Measurements from ENCODE around the gene CHTF18. TPM values are rescaled to one million over a fixed set of nuclear protein-coding genes. Genes with fewer than 3 reads are reported as not detected.
"Not testable (repeated sequence)": the region's sequence is repeated elsewhere in the genome, so short reads cannot be mapped to it uniquely, and the experiment has no call there.

CHTF18 gene
- polyA plus RNA-seq, 1 donor: 19.1 TPM

DNA sequence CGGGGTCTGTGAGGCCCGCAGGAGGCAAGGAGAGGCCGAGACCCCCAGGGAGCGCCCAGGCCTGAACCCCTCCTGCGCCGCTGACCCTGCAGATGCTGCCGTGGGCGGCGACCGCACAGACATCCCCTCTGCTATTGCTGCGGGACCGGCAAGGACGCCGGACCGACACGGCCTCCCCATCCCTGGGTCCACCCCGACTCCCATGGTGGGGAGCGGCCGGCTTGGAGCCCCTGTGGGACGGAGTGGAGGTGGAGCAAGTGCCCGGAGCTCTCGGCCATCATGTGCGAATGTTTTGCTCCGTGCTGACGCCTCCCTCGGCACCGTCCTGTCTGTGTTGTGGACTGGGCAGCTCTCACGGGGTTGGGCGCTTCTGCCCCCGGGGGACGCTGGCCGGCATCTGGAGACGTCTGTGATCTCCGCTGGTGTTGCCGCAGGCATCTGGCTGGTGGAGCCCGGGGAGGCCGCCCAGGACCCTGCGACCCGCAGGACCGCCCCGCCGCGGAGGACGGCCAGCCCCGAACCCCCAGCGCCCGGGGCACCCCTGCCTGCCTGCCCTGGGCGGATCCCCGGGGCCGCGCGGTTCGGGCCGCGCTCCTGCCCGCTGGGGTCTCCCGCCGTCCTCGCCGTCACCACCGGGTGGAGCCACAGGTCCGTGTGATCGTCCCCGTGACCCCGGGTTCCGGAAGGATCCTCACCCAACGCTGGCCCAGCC lies 24.9 kb downstream of the CHTF18 start:
- DNase-seq: no peak
- H3K27me3 ChIP-seq (ENCODE audit: control insufficient read depth, insufficient read depth, low read length): peaks cover 57% of the 10 kb centered on the region
- H3K4me3 ChIP-seq (ENCODE audit: low read length): no peak overlapping the region
- no CpG with 5 or more reads among the region's 67 CpGs for WGBS (ENCODE audit: insufficient coverage, low lambda C conversion rate)
- no peak overlapping the region for H3K27ac ChIP-seq (ENCODE audit: low read length)
- no peaks in the 10 kb centered on the region for H3K36me3 ChIP-seq (ENCODE audit: control insufficient read depth, insufficient read depth, low read length)
- no peaks in the 10 kb centered on the region for H3K4me1 ChIP-seq (ENCODE audit: control insufficient read depth, insufficient read depth, low read length)
- H3K9me3 ChIP-seq (ENCODE audit: control insufficient read depth, low read depth, low read length): peaks cover 14% of the 10 kb centered on the region

DNA sequence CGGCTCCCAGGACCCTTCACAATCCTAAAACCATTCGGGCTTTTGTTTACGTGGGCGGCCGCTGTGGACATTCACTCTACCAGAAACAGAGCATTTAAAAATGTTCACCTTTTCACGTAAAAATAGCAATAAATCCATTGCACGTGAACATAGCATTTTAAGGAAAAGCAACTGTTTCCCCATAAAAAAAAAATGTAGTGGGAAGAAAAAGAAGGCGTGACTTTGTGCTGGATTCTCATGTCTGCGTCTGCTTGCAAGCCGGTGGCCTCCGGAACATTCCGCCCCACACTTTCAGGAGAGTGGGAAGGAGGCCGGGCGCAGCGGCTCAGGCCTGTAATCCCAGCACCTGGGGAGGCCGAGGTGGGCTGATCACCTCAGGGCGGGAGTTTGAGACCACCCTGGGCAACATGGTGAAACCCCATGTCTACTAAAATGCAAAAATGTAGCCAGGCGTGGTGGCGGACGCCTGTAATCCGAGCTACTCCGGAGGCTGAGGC lies 25.5 kb downstream of the CHTF18 start:
- Histone ChIP-seq H3K27me3 (ENCODE audit: control insufficient read depth, insufficient read depth, low read length) (peaks cover 61% of the 10 kb centered on the region), H3K36me3 (ENCODE audit: control insufficient read depth, insufficient read depth, low read length) (no peaks in the 10 kb centered on the region), H3K4me3 (ENCODE audit: low read length) (no peak overlapping the region), H3K27ac (ENCODE audit: low read length) (no peak overlapping the region), H3K9me3 (ENCODE audit: control insufficient read depth, low read depth, low read length) (peaks cover 14% of the 10 kb centered on the region), H3K4me1 (ENCODE audit: control insufficient read depth, insufficient read depth, low read length) (no peaks in the 10 kb centered on the region)
- 98% methylated on average over 5 of the region's 22 CpGs for WGBS (ENCODE audit: insufficient coverage, low lambda C conversion rate)
- DNase-seq: no peak

DNA sequence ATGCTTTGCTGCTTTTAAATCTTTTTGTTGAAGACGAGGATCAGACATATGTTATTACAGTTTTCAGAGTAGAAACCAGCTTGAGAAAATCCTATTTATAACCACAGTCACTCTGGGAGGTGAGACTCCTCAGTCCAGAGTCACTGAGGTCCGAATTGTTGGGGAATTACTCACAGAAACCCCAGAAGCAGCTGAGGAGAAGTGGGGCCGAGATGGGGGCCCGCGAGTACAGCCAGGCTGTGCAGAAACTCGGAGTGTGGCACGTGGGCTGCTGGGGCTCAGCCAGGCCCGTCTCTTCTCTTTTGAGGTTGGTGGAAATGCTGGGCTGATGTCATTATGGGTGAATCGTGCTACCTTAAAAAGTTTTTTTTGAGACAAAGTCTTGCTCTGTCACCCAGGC lies 26.6 kb downstream of the CHTF18 start:
- Histone ChIP-seq H3K4me3 (ENCODE audit: low read length) (no peak overlapping the region), H3K9me3 (ENCODE audit: control insufficient read depth, low read depth, low read length) (peaks cover 14% of the 10 kb centered on the region), H3K27ac (ENCODE audit: low read length) (no peak overlapping the region), H3K4me1 (ENCODE audit: control insufficient read depth, insufficient read depth, low read length) (no peaks in the 10 kb centered on the region), H3K36me3 (ENCODE audit: control insufficient read depth, insufficient read depth, low read length) (no peaks in the 10 kb centered on the region), H3K27me3 (ENCODE audit: control insufficient read depth, insufficient read depth, low read length) (peaks cover 64% of the 10 kb centered on the region)
- no peak for DNase-seq
- WGBS (ENCODE audit: insufficient coverage, low lambda C conversion rate): no CpG with 5 or more reads among the region's 9 CpGs

DNA sequence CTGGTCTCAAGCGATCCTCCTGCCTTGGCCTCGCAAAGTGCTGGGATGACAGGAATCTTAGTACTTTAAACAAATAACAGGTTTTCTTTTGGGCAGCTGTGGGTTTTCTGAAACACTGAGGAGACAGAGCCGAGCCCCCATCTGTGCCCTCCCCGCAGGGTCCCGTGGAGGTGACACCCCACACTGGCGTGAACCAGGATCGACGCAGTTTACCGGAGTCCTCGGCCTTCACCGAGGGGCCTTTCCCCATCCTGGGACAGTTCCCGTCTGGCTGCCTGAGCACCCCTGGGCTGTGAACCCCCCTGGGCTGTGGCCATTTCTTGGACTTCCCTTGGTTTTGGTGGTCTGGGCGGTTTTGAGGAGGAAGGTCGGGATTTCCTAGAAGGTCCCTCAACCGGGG lies 27.4 kb downstream of the CHTF18 start:
- Histone ChIP-seq H3K36me3 (ENCODE audit: control insufficient read depth, insufficient read depth, low read length) (no peaks in the 10 kb centered on the region), H3K4me3 (ENCODE audit: low read length) (no peak overlapping the region), H3K27ac (ENCODE audit: low read length) (no peak overlapping the region), H3K27me3 (ENCODE audit: control insufficient read depth, insufficient read depth, low read length) (peaks cover 64% of the 10 kb centered on the region), H3K4me1 (ENCODE audit: control insufficient read depth, insufficient read depth, low read length) (no peaks in the 10 kb centered on the region), H3K9me3 (ENCODE audit: control insufficient read depth, low read depth, low read length) (peaks cover 14% of the 10 kb centered on the region)
- no peak for DNase-seq
- 100% methylated on average over 1 of the region's 15 CpGs for WGBS (ENCODE audit: insufficient coverage, low lambda C conversion rate)

DNA sequence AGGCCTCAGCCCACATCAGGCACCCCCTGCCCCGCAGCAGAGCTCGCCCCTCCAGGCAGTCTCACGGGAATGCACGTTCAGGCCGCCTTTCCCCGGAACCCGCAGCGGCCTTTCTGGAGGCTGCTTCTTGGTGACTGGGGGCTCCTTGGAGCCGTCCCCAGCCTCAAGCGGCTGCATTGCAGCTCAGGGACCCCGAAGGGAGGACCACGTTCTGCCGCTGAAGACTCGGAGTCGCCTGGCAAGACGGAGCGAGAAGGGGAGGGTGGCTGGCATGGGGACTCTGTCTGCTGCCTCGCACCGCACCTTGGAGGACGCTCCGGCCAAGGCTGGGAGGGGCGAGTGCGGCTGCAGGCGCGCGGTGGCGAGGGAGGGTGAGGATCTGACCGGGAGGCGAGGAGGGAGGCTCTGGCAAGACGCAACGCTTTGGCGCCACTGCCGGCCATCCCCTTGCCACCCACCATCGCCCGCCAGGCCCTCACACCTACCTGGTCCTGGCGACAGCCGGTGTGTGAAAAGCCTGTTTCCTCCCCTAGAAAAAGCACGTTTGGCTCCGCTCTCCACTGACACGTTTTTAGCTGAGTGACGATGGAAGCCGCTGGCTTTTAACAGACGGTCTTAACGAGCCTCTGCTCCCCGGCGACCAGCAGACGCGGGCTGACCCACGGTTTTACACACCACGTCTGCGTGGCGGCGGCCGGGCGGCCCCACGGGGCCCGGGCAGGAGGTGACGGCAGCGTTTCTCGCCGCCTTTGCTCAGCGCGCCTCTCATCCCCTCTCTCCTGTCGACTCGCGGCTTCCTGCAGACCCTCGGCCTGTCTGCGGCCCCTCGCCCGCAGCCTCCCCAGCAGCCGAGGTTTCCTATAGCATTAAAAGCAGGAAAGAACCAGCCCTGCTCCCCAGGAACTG lies 28.8 kb downstream of the CHTF18 start:
- no CpG with 5 or more reads among the region's 71 CpGs for WGBS (ENCODE audit: insufficient coverage, low lambda C conversion rate)
- Histone ChIP-seq H3K27ac (ENCODE audit: low read length) (no peak overlapping the region), H3K9me3 (ENCODE audit: control insufficient read depth, low read depth, low read length) (peaks cover 10% of the 10 kb centered on the region), H3K4me1 (ENCODE audit: control insufficient read depth, insufficient read depth, low read length) (no peaks in the 10 kb centered on the region), H3K36me3 (ENCODE audit: control insufficient read depth, insufficient read depth, low read length) (no peaks in the 10 kb centered on the region), H3K4me3 (ENCODE audit: low read length) (no peak overlapping the region), H3K27me3 (ENCODE audit: control insufficient read depth, insufficient read depth, low read length) (peaks cover 58% of the 10 kb centered on the region)
- DNase-seq: no peak

DNA sequence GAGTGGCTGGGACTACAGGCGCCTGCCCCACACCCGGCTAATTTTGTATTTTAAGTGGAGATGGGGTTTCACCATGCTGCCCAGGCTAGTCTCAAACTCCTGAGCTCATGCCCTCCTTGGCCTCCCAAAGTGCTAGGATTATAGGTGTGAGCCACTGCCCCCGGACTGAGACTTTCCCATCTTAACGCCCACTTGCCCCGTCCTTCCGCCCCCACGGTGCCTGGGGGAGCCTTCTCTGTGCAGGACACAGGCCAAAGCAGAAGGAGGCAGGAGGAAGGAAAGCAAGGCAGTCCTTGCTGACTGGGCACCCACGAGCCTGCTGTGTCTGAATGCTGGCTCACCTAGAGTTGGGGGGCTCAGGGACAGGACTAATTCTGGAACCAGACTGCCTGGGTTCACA lies 29.7 kb downstream of the CHTF18 start:
- DNase-seq: no peak
- WGBS (ENCODE audit: insufficient coverage, low lambda C conversion rate): no CpG with 5 or more reads among the region's 8 CpGs
- Histone ChIP-seq H3K27me3 (ENCODE audit: control insufficient read depth, insufficient read depth, low read length) (peaks cover 50% of the 10 kb centered on the region), H3K9me3 (ENCODE audit: control insufficient read depth, low read depth, low read length) (peaks cover 7% of the 10 kb centered on the region), H3K36me3 (ENCODE audit: control insufficient read depth, insufficient read depth, low read length) (no peaks in the 10 kb centered on the region), H3K4me3 (ENCODE audit: low read length) (no peak overlapping the region), H3K4me1 (ENCODE audit: control insufficient read depth, insufficient read depth, low read length) (no peaks in the 10 kb centered on the region), H3K27ac (ENCODE audit: low read length) (no peak overlapping the region)

DNA sequence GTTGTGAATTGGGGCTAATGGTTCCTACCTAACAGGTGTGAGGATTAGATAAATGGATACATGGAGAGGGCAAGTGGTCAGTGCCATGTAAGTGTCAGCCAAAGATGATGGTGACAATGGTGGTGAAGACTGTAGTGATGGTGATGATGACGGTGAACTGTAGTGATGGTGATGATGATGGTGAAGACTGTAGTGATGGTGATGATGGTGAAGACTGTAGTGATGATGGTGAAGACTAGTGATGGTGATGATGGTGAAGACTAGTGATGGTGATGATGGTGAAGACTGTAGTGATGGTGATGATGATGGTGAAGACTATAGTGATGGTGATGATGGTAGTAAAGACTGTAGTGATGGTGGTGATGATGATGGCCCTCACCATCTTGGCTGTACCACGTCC lies 30.2 kb downstream of the CHTF18 start:
- Histone ChIP-seq H3K9me3 (ENCODE audit: control insufficient read depth, low read depth, low read length) (peaks cover 6% of the 10 kb centered on the region), H3K4me3 (ENCODE audit: low read length) (no peak overlapping the region), H3K27me3 (ENCODE audit: control insufficient read depth, insufficient read depth, low read length) (peaks cover 47% of the 10 kb centered on the region), H3K27ac (ENCODE audit: low read length) (no peak overlapping the region), H3K4me1 (ENCODE audit: control insufficient read depth, insufficient read depth, low read length) (no peaks in the 10 kb centered on the region), H3K36me3 (ENCODE audit: control insufficient read depth, insufficient read depth, low read length) (no peaks in the 10 kb centered on the region)
- DNase-seq: no peak
- 67% methylated on average over 1 of the region's 2 CpGs for WGBS (ENCODE audit: insufficient coverage, low lambda C conversion rate)

DNA sequence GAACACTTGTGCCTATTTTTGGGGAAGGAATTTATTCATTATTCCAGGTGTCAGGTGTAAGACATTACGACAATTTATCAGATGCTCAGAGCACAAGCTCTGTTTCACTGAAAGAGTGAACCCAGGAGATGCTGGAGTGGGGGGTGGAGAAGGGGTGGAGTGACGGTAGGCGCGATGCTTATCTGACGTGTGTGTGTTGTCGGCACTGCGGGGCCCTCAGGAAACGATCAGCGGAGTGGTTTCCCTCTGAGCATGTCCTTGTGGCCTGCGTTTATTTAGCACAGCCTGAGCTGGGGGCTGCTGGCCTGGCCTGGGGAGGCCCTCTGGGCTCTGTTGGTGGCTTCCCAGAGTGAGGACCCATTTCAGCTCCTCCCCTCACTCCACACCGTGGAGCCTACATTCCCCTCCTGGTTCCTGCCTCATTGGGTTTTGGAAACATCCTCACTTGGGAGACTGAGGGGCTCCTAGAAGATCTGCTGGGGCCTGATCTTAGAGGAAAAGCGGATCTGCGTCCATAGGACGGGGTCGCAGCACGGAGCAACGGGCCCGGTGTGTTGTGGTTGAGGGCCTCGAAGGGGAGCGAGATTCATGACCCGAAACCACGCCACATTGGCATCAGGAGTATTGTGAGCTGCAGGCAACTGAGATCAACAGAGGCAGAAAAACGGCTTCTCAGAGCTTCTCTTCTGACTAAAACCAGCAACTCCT lies 31.1 kb downstream of the CHTF18 start:
- no peak overlapping the region for H3K4me3 ChIP-seq (ENCODE audit: low read length)
- no peak for DNase-seq
- peaks cover 10% of the 10 kb centered on the region for H3K9me3 ChIP-seq (ENCODE audit: control insufficient read depth, low read depth, low read length)
- no CpG with 5 or more reads among the region's 23 CpGs for WGBS (ENCODE audit: insufficient coverage, low lambda C conversion rate)
- no peak overlapping the region for H3K27ac ChIP-seq (ENCODE audit: low read length)
- peaks cover 38% of the 10 kb centered on the region for H3K27me3 ChIP-seq (ENCODE audit: control insufficient read depth, insufficient read depth, low read length)
- no peaks in the 10 kb centered on the region for H3K36me3 ChIP-seq (ENCODE audit: control insufficient read depth, insufficient read depth, low read length)
- H3K4me1 ChIP-seq (ENCODE audit: control insufficient read depth, insufficient read depth, low read length): no peaks in the 10 kb centered on the region

DNA sequence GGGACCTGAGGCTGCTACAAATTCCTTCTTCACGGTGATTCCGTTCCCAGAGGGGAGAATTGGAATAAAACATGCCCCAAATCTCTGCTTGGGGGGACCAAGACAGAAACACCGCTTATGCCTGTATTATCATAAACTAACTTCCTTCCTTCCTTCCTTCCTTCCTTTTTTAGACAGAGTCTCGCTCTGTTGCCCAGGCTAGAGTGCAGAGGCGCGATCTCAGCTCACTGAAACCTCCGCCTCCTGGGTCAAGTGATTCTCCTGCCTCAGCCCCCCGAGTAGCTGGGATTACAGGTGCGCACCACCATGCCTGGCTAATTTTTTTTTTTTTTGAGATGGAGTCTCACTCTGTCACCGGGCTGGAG lies 31.6 kb downstream of the CHTF18 start:
- peaks cover 32% of the 10 kb centered on the region for H3K27me3 ChIP-seq (ENCODE audit: control insufficient read depth, insufficient read depth, low read length)

DNA sequence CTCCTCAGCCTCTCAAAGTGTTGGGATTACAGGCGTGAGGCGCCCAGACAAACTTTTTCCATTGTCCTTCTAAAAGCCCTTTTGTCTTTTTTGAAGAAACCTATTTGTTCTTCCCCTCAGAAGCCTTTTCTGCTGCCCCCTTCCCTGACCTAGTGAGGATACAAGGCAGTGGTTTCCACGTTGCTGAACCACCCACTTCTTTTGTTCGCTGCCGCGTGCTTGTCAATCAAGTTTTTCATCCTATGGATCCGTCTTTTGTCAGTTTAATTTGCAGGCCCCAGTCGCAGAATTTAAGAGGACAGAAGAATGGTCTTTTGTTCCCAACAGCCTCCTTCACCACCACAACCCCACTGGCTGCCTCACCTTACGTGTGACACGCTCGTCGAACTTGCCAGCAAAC lies 32.3 kb downstream of the CHTF18 start:
- Histone ChIP-seq H3K9me3 (ENCODE audit: control insufficient read depth, low read depth, low read length) (peaks cover 12% of the 10 kb centered on the region), H3K4me3 (ENCODE audit: low read length) (no peak overlapping the region), H3K4me1 (ENCODE audit: control insufficient read depth, insufficient read depth, low read length) (no peaks in the 10 kb centered on the region), H3K27ac (ENCODE audit: low read length) (no peak overlapping the region), H3K27me3 (ENCODE audit: control insufficient read depth, insufficient read depth, low read length) (peaks cover 30% of the 10 kb centered on the region), H3K36me3 (ENCODE audit: control insufficient read depth, insufficient read depth, low read length) (no peaks in the 10 kb centered on the region)
- WGBS (ENCODE audit: insufficient coverage, low lambda C conversion rate): 60% methylated on average over 2 of the region's 12 CpGs
- no peak for DNase-seq

More for the DNA sequence above, 31.6 kb downstream of the CHTF18 start:
- not testable (repeated sequence) for DNase-seq; H3K36me3 ChIP-seq (ENCODE audit: control insufficient read depth, insufficient read depth, low read length); H3K27ac ChIP-seq (ENCODE audit: low read length); H3K4me3 ChIP-seq (ENCODE audit: low read length); H3K4me1 ChIP-seq (ENCODE audit: control insufficient read depth, insufficient read depth, low read length)
- peaks cover 12% of the 10 kb centered on the region for H3K9me3 ChIP-seq (ENCODE audit: control insufficient read depth, low read depth, low read length)
- WGBS (ENCODE audit: insufficient coverage, low lambda C conversion rate): no CpG with 5 or more reads among the region's 10 CpGs

Data from large intestine (tissue), 3 donors.